Measurements from ENCODE around the gene MAP4K4.

The MAP4K4 gene

DNA sequence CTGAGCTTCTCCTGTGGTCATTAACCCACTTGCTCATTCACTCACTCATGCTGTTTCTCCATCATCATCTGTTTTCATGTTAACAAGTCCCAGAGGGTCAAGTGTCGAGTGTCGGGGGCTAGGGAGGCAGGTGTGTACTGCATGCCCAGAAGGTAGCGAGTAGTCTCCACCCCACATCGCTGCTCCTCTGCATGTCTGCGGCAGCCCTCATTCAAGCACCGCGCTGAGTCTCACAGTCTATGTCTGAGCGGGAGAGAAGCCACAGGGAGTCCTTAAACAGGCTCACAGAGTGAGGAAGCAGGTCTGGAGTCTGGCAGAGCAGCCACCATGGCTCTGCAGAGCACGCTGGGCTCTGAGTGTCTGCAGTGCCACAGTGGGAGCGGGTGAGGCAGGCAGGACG, 172.9 kb downstream of the MAP4K4 start:
- DNase-seq (ENCODE audit: low read depth), result no peak

DNA sequence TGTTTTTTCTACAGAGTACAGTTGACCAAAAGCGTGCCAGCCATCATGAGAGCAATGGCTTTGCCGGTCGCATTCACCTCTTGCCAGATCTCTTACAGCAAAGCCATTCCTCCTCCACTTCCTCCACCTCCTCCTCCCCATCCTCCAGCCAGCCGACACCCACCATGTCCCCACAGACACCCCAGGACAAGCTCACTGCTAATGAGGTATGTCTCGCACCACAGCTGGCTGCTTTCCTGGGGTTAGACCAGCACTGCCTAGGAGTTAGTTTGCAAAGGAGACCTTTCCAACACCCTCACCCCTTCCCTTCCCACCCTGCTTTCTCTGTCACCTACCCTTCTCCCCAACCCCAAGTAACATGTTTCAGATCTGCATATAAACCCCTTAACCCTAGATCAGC, 174.0 kb downstream of the MAP4K4 start:
- DNase-seq (ENCODE audit: low read depth), result no peak

GRCh38 chr2:101872480-101872879, 175.0 kb downstream of the MAP4K4 start:
- no peak for DNase-seq (ENCODE audit: low read depth)

DNA sequence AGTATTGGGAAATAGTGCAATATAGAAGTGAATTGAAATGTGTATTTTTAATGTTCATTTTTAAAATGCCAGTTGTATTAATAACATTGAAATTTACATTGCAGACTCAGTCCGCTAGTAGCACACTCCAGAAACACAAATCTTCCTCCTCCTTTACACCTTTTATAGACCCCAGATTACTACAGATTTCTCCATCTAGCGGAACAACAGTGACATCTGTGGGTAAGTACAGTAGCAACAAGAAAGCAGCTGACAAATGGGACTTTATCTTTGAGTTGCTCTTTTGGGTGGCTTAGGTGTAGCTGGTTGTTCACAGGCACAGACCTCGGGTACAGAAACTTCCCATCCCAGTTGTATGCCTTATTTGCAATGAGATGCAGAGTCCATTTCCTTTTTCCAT, 176.0 kb downstream of the MAP4K4 start:
- no peak for DNase-seq (ENCODE audit: low read depth)

GRCh38 chr2:101874069-101874468, 176.6 kb downstream of the MAP4K4 start:
- DNase-seq (ENCODE audit: low read depth), result no peak

DNA sequence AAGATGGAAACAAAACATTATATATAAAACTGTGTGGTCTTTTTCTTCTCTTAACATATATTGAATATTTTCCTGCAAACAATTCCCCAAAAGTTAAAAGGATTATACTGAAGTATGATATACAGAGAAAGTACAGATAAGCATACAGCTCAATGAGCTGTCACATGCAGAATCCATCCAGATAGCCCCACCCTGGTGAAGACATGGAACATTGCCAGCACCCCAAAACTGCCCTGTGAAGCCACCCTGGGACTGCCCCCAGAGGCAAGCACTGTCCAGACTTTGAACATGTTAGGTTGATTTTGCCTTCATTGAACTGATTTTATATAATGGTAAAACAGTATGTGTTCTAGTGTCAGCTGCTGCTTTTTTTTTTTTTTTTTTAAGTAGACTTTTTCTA, 182.0 kb downstream of the MAP4K4 start:
- no peak for DNase-seq (ENCODE audit: low read depth)

- no peak for DNase-seq (ENCODE audit: low read depth)
These were observed 183.6 kb downstream of the MAP4K4 start for GRCh38 chr2:101881131-101881530.

- no peak for DNase-seq (ENCODE audit: low read depth)
These were observed 185.3 kb downstream of the MAP4K4 start for GRCh38 chr2:101882769-101883307.

- no peak for DNase-seq (ENCODE audit: low read depth)
These were observed 186.4 kb downstream of the MAP4K4 start for GRCh38 chr2:101883860-101884259.

DNA sequence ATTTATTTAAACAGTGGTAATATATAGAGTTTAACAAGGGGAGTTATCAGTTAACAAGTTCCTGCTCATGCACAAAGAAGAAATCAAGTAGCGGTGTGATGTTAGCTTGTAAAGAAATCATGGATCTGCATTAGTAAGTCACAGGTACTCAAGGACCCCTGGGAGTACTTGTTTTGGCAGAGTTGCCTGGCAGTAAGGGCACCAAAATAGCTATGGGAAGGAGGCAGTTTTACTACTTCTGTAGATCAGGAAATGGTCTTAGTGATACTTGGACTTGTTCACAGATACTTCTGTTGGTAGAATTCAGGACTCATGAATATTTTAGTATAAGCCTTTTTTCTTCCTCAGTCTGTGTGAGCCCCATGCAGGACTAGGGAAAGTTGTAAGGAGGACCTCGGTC, 186.9 kb downstream of the MAP4K4 start:
- no peak for DNase-seq (ENCODE audit: low read depth)

DNA sequence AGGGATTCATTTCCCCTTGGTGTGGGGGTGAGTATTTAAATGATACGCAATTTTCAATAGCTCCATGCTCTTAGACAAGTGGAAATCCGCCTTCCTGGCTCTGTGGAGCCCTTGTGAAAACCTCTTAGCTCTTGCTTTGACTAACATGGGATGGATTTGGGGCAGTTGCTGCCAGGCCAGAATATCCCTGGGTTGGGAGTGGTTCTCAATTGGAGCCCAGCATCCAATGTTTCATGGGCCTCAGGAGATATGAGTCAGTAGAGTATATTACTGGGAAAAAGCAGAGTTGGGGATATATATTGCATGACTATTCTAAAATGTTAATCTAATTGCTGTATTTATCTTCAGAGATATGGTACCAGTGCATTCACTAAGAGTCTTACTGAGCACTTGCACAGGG, 189.8 kb downstream of the MAP4K4 start:
- DNase-seq (ENCODE audit: low read depth), result no peak

GRCh38 chr2:101889460-101890098, 192.1 kb downstream of the MAP4K4 start:
- no peak for DNase-seq (ENCODE audit: low read depth)

DNA sequence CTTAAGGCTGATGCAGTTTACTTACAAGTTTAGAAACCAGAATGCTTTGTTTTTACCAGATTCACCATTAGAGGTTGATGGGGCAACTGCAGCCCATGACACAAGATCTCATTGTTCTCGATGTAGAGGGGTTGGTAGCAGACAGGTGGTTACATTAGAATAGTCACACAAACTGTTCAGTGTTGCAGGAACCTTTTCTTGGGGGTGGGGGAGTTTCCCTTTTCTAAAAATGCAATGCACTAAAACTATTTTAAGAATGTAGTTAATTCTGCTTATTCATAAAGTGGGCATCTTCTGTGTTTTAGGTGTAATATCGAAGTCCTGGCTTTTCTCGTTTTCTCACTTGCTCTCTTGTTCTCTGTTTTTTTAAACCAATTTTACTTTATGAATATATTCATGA, 194.9 kb downstream of the MAP4K4 start:
- no peak for DNase-seq (ENCODE audit: low read depth)

- no peak for DNase-seq (ENCODE audit: low read depth)
These were observed 196.3 kb downstream of the MAP4K4 start for GRCh38 chr2:101893681-101894381.

- no peak for DNase-seq (ENCODE audit: low read depth)
These were observed 197.5 kb downstream of the MAP4K4 start for GRCh38 chr2:101895039-101895438.

DNA sequence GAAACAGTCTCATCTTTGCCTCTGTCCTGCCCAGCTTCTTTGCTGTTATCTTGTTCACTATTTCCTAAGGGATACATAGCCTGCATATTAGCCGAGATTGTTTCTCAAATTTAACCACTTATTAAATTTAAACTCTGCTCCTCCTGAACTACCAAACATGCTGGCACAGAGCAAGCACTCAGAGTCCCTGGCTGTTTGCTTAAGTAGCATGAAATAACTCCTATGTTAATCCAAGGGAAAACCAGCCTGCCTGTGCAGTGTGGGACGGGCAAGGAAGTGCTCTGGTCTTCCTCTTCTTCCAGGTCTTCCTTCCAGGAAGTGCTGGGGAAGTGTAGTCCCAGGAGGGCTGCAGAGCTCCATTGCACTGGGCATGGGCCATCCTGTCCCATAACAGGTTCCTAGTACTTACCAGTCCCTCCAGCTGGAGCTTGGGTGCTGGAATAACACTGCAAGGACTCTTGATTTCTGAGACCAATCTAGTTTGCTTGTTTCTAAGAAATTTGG, 198.4 kb downstream of the MAP4K4 start:
- DNase-seq (ENCODE audit: low read depth), result no peak

GRCh38 chr2:101897301-101897700, 199.8 kb downstream of the MAP4K4 start:
- DNase-seq (ENCODE audit: low read depth), result no peak

- DNase-seq (ENCODE audit: low read depth), result no peak
These were observed 201.8 kb downstream of the MAP4K4 start for GRCh38 chr2:101899265-101899664.

DNA sequence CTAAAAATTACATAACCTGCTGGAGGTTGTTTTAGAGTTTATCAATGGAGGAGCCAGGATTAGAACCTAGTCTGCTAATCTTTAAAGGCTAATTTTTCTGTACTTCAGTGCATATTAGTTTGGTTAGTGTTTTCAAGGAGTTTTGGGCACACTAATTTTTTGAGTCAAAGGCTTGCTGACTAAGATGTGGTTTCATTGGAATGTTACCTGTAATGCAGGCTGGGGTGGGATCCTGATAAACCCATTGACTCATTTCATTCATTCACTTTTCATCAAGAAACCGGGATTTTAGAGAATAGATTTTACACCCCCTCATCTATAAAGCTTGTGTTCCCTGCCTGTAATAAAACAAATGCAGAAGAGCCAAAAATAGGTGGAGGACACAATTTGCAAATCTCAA, 202.4 kb downstream of the MAP4K4 start:
- no peak for DNase-seq (ENCODE audit: low read depth)

GRCh38 chr2:101900375-101900774, 202.9 kb downstream of the MAP4K4 start:
- no peak for DNase-seq (ENCODE audit: low read depth)

- DNase-seq (ENCODE audit: low read depth), result no peak
These were observed 203.7 kb downstream of the MAP4K4 start for GRCh38 chr2:101901241-101901640.

GRCh38 chr2:101902169-101902568, 204.7 kb downstream of the MAP4K4 start:
- DNase-seq (ENCODE audit: low read depth), result no peak

GRCh38 chr2:101904916-101905315, 207.4 kb downstream of the MAP4K4 start:
- DNase-seq (ENCODE audit: low read depth), result no peak

All from T-helper 22 cell (primary cell).